H9 (cell line): ENCODE results near the gene RB1. TPM values are rescaled to one million over a fixed set of nuclear protein-coding genes. Genes with fewer than 3 reads are reported as not detected.

Experiments
- DNase-seq: peaks from one replicate; pipeline ENCODE4 v3.0.0-alpha.2; 2017
- H2AFZ ChIP-seq: one replicate; pipeline ENCODE4 v1.6.1; 2013; ENCODE audit warnings: mild to moderate bottlenecking, low read length, control low read depth, moderate library complexity
- H2AK5ac ChIP-seq: 2 replicates; pipeline ENCODE4 v1.6.1; 2013; ENCODE audit warnings: low read length, control low read depth, mixed read lengths; ENCODE audit not compliant: insufficient read length
- H2BK120ac ChIP-seq: one replicate; pipeline ENCODE4 v1.6.1; 2013; ENCODE audit warnings: low read depth, mild to moderate bottlenecking, low read length, control low read depth, inconsistent platforms; ENCODE audit not compliant: poor library complexity, severe bottlenecking
- H2BK12ac ChIP-seq: 2 replicates; pipeline ENCODE4 v1.6.1; 2013; ENCODE audit warnings: low read length, control low read depth, mixed read lengths, low read depth; ENCODE audit not compliant: insufficient read length
- H2BK15ac ChIP-seq: 2 replicates; pipeline ENCODE4 v1.6.1; 2013; ENCODE audit warnings: low read depth, low read length, control low read depth
- H2BK20ac ChIP-seq: one replicate; pipeline ENCODE4 v1.6.1; 2013; ENCODE audit warnings: low read depth, mild to moderate bottlenecking, low read length, control low read depth, inconsistent platforms; ENCODE audit not compliant: poor library complexity, severe bottlenecking
- H2BK5ac ChIP-seq: 2 replicates; pipeline ENCODE4 v1.6.1; 2013; ENCODE audit warnings: low read length, control low read depth, mixed read lengths; ENCODE audit not compliant: insufficient read length
- H3K14ac ChIP-seq: 2 replicates; pipeline ENCODE4 v1.6.1; 2013; ENCODE audit warnings: low read length, control low read depth; ENCODE audit not compliant: insufficient read depth
- H3K18ac ChIP-seq: 2 replicates; pipeline ENCODE4 v1.6.1; 2013; ENCODE audit warnings: low read depth, mild to moderate bottlenecking, mixed read lengths, low read length, control low read depth; ENCODE audit not compliant: insufficient read length
- H3K23ac ChIP-seq: 2 replicates; pipeline ENCODE4 v1.6.1; 2013; ENCODE audit warnings: low read length, control low read depth, mixed read lengths, low read depth; ENCODE audit not compliant: insufficient read length
- H3K23me2 ChIP-seq: 2 replicates; pipeline ENCODE4 v1.6.1; 2013; ENCODE audit warnings: low read depth, mild to moderate bottlenecking, mixed read lengths, low read length, control low read depth; ENCODE audit not compliant: insufficient read length, poor library complexity, severe bottlenecking
- H3K27ac ChIP-seq: 2 replicates; pipeline ENCODE4 v1.5.1; 2013; ENCODE audit warnings: low read length, control low read depth, mixed read lengths, low read depth; ENCODE audit not compliant: insufficient read length
- H3K27me3 ChIP-seq: 2 replicates; pipeline ENCODE4 v1.6.1; 2013; ENCODE audit warnings: low read length, control low read depth, inconsistent platforms; ENCODE audit not compliant: insufficient read depth
- H3K4ac ChIP-seq: 2 replicates; pipeline ENCODE4 v1.6.1; 2013; ENCODE audit warnings: low read depth, mild to moderate bottlenecking, control low read depth, inconsistent platforms, low read length, moderate library complexity
- H3K4me1 ChIP-seq: 2 replicates; pipeline ENCODE4 v1.6.1; 2013; ENCODE audit warnings: low read length, control low read depth, inconsistent platforms; ENCODE audit not compliant: insufficient read depth
- H3K4me2 ChIP-seq: 2 replicates; pipeline ENCODE4 v1.6.1; 2013; ENCODE audit warnings: low read length, control low read depth, mixed read lengths; ENCODE audit not compliant: insufficient read length, insufficient read depth
- H3K56ac ChIP-seq: 2 replicates; pipeline ENCODE4 v1.6.1; 2013; ENCODE audit warnings: low read depth, mild to moderate bottlenecking, mixed read lengths, low read length, control low read depth; ENCODE audit not compliant: insufficient read length
- H3K79me1 ChIP-seq: 2 replicates; pipeline ENCODE4 v1.6.1; 2013; ENCODE audit warnings: low read depth, mild to moderate bottlenecking, moderate library complexity, low read length, control low read depth, inconsistent platforms; ENCODE audit not compliant: insufficient read depth, poor library complexity, severe bottlenecking
- H3K79me2 ChIP-seq: 2 replicates; pipeline ENCODE4 v1.6.1; 2013; ENCODE audit warnings: low read length, control low read depth, inconsistent platforms; ENCODE audit not compliant: insufficient read depth
- H3K9ac ChIP-seq: 2 replicates; pipeline ENCODE4 v1.6.1; 2013; ENCODE audit warnings: low read length, control low read depth, mixed read lengths; ENCODE audit not compliant: insufficient read length; ENCODE audit errors: extremely low read depth
- H3K9me3 ChIP-seq: one replicate; pipeline ENCODE4 v1.6.1; 2013; ENCODE audit warnings: low read depth, low read length, inconsistent platforms; ENCODE audit not compliant: control insufficient read depth
- H3T11ph ChIP-seq: one replicate; pipeline ENCODE4 v1.6.1; 2013; ENCODE audit warnings: mild to moderate bottlenecking, low read length, control low read depth, inconsistent platforms
- H4K20me1 ChIP-seq: one replicate; pipeline ENCODE4 v1.6.1; 2013; ENCODE audit not compliant: control insufficient read depth, insufficient read length, insufficient read depth
- H4K5ac ChIP-seq: 2 replicates; pipeline ENCODE4 v1.6.1; 2013; ENCODE audit warnings: low read depth, mild to moderate bottlenecking, mixed read lengths, low read length, control low read depth; ENCODE audit not compliant: insufficient read length
- H4K8ac ChIP-seq: replicated peaks from 2 replicates; pipeline ENCODE4 v1.6.1; 2013; ENCODE audit warnings: low read length, control low read depth, mixed read lengths, low read depth; ENCODE audit not compliant: insufficient read length
- H4K91ac ChIP-seq: 2 replicates; pipeline ENCODE4 v1.6.1; 2013; ENCODE audit warnings: low read depth, mild to moderate bottlenecking, moderate library complexity, mixed read lengths, low read length, control low read depth; ENCODE audit not compliant: insufficient read length
- H3K27ac Mint-ChIP-seq, 3 experiments: 2 replicates in 2 of 3; 3 replicates in 1 of 3; pipeline ENCODE4 v1.8.0; 2020 to 2021; ENCODE audit warnings: mixed read lengths in 3 of 3, mild to moderate bottlenecking in 1 of 3, moderate library complexity in 1 of 3
- H3K27me3 Mint-ChIP-seq: 2 replicates; pipeline ENCODE4 v1.8.0; 2021; ENCODE audit warnings: low read depth, mild to moderate bottlenecking, moderate library complexity, mixed read lengths
- H3K36me3 Mint-ChIP-seq, 3 experiments: 2 replicates in 2 of 3; 3 replicates in 1 of 3; pipeline ENCODE4 v1.8.0; 2020 to 2021; ENCODE audit warnings: low read depth in 3 of 3, mixed read lengths in 3 of 3; ENCODE audit not compliant: insufficient read depth in 1 of 3
- H3K4me1 Mint-ChIP-seq, 2 experiments: 2 replicates each; pipeline ENCODE4 v1.8.0; 2020; ENCODE audit warnings: mixed read lengths in 2 of 2
- H3K4me3 Mint-ChIP-seq, 2 experiments: 2 replicates in 1 of 2; 3 replicates in 1 of 2; pipeline ENCODE4 v1.8.0; 2020 to 2021; ENCODE audit warnings: mild to moderate bottlenecking in 2 of 2, mixed read lengths in 2 of 2, moderate library complexity in 1 of 2
- H3K9me3 Mint-ChIP-seq, 2 experiments: 2 replicates in 1 of 2; 3 replicates in 1 of 2; pipeline ENCODE4 v1.8.0; 2020; ENCODE audit warnings: mild to moderate bottlenecking in 2 of 2, mixed read lengths in 2 of 2, moderate library complexity in 1 of 2
- WGBS: extraction: QIAGEN DNeasy Blood & Tissue Kit; methylation state at CpG from one replicate; pipeline ENCODE4 v1.1.7; 2013; ENCODE audit warnings: missing lambda C conversion rate, low lambda C conversion rate, mixed read lengths; ENCODE audit not compliant: insufficient read length; ENCODE audit errors: extremely low coverage; 5-methylcytosine and 5-hydroxymethylcytosine counted together
- total RNA-seq: library from RNA; stranded (reverse); gene quantifications from 2 replicates; pipeline ENCODE4 v1.2.1, GENCODE V29; 2021
- TF ChIP-seq, protein P1 (sequence below): fragments of 200-600 bp; sonication (generic); conservative IDR thresholded peaks from 3 replicates; pipeline ENCODE4 v1.8.0; 2021; ENCODE audit warnings: antibody characterized with exemption, mild to moderate bottlenecking

RB1 gene
- total RNA-seq, 1 experiment from 2014 or later, result 20.5 TPM

DNA sequence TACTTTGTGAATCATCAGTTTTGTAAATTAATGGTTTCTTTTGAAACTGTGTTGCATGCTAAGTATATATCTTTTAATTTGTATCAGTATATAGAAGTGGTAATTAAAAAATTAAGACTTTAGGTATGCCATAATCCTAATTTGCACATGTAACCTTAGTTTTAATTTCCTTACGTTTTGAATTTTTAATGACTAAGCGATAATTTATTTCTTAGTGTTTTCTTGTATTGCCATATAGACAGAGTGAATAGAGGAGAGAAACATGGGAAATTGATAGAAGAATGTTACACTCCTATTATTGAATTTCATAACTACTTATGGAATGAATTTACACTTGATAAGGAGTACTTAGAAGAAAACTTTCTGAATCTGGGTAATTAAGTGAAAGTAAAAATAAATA, 79.8 kb downstream of the RB1 start:
- Histone ChIP-seq H3K56ac (no peak overlapping the region), H3K23ac (no peak overlapping the region), H2BK12ac (no peak overlapping the region), H3K79me1 (no peaks in the 10 kb centered on the region), H3K18ac (no peak overlapping the region), H3K27me3 (no peaks in the 10 kb centered on the region), H2BK120ac (no peak overlapping the region), H4K5ac (no peak overlapping the region), H2BK5ac (no peak overlapping the region), H2AFZ (no peak overlapping the region), H4K20me1 (no peaks in the 10 kb centered on the region), H2AK5ac (no peak overlapping the region), H3K9ac (no peak overlapping the region), H3K27ac (no peak overlapping the region), H4K91ac (no peak overlapping the region), H3K4me1 (no peaks in the 10 kb centered on the region), H2BK20ac (no peak overlapping the region), H3K14ac (no peak overlapping the region), H3T11ph (no peak overlapping the region), H3K4ac (no peak overlapping the region), H3K9me3 (no peaks in the 10 kb centered on the region), H3K79me2 (no peaks in the 10 kb centered on the region), H3K23me2 (no peaks in the 10 kb centered on the region), H4K8ac (no peak overlapping the region), H2BK15ac (no peak overlapping the region), H3K4me2 (no peak overlapping the region)
- TF ChIP-seq, protein P1, sequence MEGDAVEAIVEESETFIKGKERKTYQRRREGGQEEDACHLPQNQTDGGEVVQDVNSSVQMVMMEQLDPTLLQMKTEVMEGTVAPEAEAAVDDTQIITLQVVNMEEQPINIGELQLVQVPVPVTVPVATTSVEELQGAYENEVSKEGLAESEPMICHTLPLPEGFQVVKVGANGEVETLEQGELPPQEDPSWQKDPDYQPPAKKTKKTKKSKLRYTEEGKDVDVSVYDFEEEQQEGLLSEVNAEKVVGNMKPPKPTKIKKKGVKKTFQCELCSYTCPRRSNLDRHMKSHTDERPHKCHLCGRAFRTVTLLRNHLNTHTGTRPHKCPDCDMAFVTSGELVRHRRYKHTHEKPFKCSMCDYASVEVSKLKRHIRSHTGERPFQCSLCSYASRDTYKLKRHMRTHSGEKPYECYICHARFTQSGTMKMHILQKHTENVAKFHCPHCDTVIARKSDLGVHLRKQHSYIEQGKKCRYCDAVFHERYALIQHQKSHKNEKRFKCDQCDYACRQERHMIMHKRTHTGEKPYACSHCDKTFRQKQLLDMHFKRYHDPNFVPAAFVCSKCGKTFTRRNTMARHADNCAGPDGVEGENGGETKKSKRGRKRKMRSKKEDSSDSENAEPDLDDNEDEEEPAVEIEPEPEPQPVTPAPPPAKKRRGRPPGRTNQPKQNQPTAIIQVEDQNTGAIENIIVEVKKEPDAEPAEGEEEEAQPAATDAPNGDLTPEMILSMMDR, result no peak
- no peaks in the 10 kb centered on the region for H3K27me3 Mint-ChIP-seq
- no peaks in the 10 kb centered on the region for H3K9me3 Mint-ChIP-seq
- H3K36me3 Mint-ChIP-seq, result peaks cover 0 to 5% (median 2%) of the 10 kb centered on the region in 3 experiments; a peak in 2 of 7 replicates
- H3K4me3 Mint-ChIP-seq, result no peak overlapping the region
- DNase-seq, result no peak
- H3K4me1 Mint-ChIP-seq, result no peaks in the 10 kb centered on the region
- H3K27ac Mint-ChIP-seq, result no peak overlapping the region
- WGBS, result no CpG with 5 or more reads among the region's 2 CpGs
